ENCODE measurements around the gene WNT8B.

- TF ChIP-seq CTCF (IDR thresholded peaks at IDR 0.05), result no peak
- TF ChIP-seq POLR2A (IDR thresholded peaks at IDR 0.05), result no peak
These were observed 49.6 kb upstream of the WNT8B start for GRCh38 chr10:100413173-100413572.

Measured in body of pancreas (tissue), 4 donors.